Keratinocyte (primary cell): ENCODE results near the gene TBC1D22B. TPM values are rescaled to one million over a fixed set of nuclear protein-coding genes. Genes with fewer than 3 reads are reported as not detected.
"Not testable (repeated sequence)": the region's sequence is repeated elsewhere in the genome, so short reads cannot be mapped to it uniquely, and the experiment has no call there.

Experiments
- DNase-seq: peaks from one replicate; pipeline ENCODE4 v3.0.0-alpha.2; 2011; ENCODE audit warnings: low read depth, missing footprints, low spot score
- FAIRE-seq: peaks from 2 replicates; lab custom pipeline; 2011; peaks lifted over from hg19 to GRCh38; lab: Jason Lieb, UNC
- H2AFZ ChIP-seq: 2 replicates; pipeline ENCODE4 v1.6.0; 2012; ENCODE audit warnings: low read length, control low read depth, inconsistent platforms; ENCODE audit not compliant: control insufficient read depth
- H3K27ac ChIP-seq: 2 replicates; pipeline ENCODE4 v1.5.1; 2011; ENCODE audit warnings: low read length; ENCODE audit not compliant: control insufficient read depth, insufficient read depth
- H3K27me3 ChIP-seq: 3 replicates; pipeline ENCODE4 v1.6.0; 2011; ENCODE audit warnings: low read length; ENCODE audit not compliant: control insufficient read depth, insufficient read depth; ENCODE audit errors: extremely low read depth
- H3K36me3 ChIP-seq, 2 experiments: 2 replicates in 1 of 2; 3 replicates in 1 of 2; pipeline ENCODE4 v1.5.1; 2011; ENCODE audit warnings: low read length in 2 of 2, mild to moderate bottlenecking in 1 of 2; ENCODE audit not compliant: control insufficient read depth in 2 of 2, insufficient read depth in 2 of 2; ENCODE audit errors: extremely low read depth in 1 of 2
- H3K4me1 ChIP-seq: 3 replicates; pipeline ENCODE4 v1.5.1; 2011; ENCODE audit warnings: low read length; ENCODE audit not compliant: control insufficient read depth, insufficient read depth; ENCODE audit errors: extremely low read depth
- H3K4me2 ChIP-seq: 3 replicates; pipeline ENCODE4 v1.6.0; 2011; ENCODE audit warnings: low read depth, low read length; ENCODE audit not compliant: control insufficient read depth, insufficient read depth; ENCODE audit errors: extremely low read depth
- H3K4me3 ChIP-seq, 3 experiments: fragments of 200-600 bp in 1 of 3; sonication (generic) in 1 of 3; 2 replicates in 2 of 3; 3 replicates in 1 of 3; pipeline ENCODE4 v1.5.1; 2011 to 2016; ENCODE audit warnings: low read length in 3 of 3, mild to moderate bottlenecking in 3 of 3, control low read depth in 2 of 3, inconsistent platforms in 1 of 3, low read depth in 1 of 3, mixed read lengths in 1 of 3, mixed run types in 1 of 3, moderate library complexity in 1 of 3; ENCODE audit not compliant: control insufficient read depth in 2 of 3, insufficient read depth in 2 of 3; ENCODE audit errors: extremely low read depth in 1 of 3
- H3K79me2 ChIP-seq: 2 replicates; pipeline ENCODE4 v1.6.0; 2012; ENCODE audit warnings: low read length; ENCODE audit not compliant: control insufficient read depth, insufficient read depth
- H3K9ac ChIP-seq: 3 replicates; pipeline ENCODE4 v1.6.0; 2011; ENCODE audit warnings: low read length; ENCODE audit not compliant: control insufficient read depth, insufficient read depth; ENCODE audit errors: extremely low read depth
- H3K9me1 ChIP-seq: 3 replicates; pipeline ENCODE4 v1.6.0; 2011; ENCODE audit warnings: low read length; ENCODE audit not compliant: control insufficient read depth, insufficient read depth; ENCODE audit errors: extremely low read depth
- H3K9me3 ChIP-seq: 2 replicates; pipeline ENCODE4 v1.5.1; 2012; ENCODE audit warnings: low read depth, low read length; ENCODE audit not compliant: control insufficient read depth
- H4K20me1 ChIP-seq: 3 replicates; pipeline ENCODE4 v1.6.0; 2011; ENCODE audit warnings: low read length; ENCODE audit not compliant: control insufficient read depth, insufficient read depth; ENCODE audit errors: extremely low read depth
- EZH2 ChIP-seq: IDR thresholded peaks from one replicate; pipeline ENCODE4 v1.6.1; 2012; ENCODE audit warnings: inconsistent platforms, mild to moderate bottlenecking, low read length, moderate library complexity
- dilution Hi-C: fragments of 300-500 bp; cut with MboI; formaldehyde crosslinking; loops from one replicate; pipeline ENCODE4 v1.7.0; 2020; ENCODE audit warnings: low sequenced_read_pairs; ENCODE audit not compliant: extremely low pct_ligation_motif_present
- polyA plus RNA-seq, 5 experiments: library from polyadenylated mRNA; depleted of rRNA in 3 of 5; stranded (reverse) in 3 of 5; stranded (forward) in 1 of 5; unstranded in 1 of 5; fragments of >200 nt; gene quantifications; 1 replicate in 1 of 5; 2 replicates in 3 of 5; 3 replicates in 1 of 5; pipeline versions ENCODE4 v1.2.1 to v1.2.3, GENCODE V29; 2011 to 2012; ENCODE audit warnings: missing spikeins in 2 of 5, low read depth in 1 of 5, low replicate concordance in 1 of 5
- TF ChIP-seq, protein P1 (sequence below), 3 experiments: IDR thresholded peaks in 1 of 3; conservative IDR thresholded peaks in 1 of 3; optimal IDR thresholded peaks in 1 of 3; 2 replicates in 2 of 3; 3 replicates in 1 of 3; pipeline versions ENCODE3 to v1.5.1; 2011; ENCODE audit warnings: low read length in 3 of 3, mild to moderate bottlenecking in 3 of 3, moderate library complexity in 2 of 3, control low read depth in 1 of 3, inconsistent platforms in 1 of 3; ENCODE audit not compliant: insufficient read depth in 2 of 3; ENCODE audit errors: extremely low read depth in 1 of 3

The TBC1D22B gene
- polyA plus RNA-seq, 1 donor (not counting 4 experiments of a cell fraction or from before 2014, with no cell fraction given) = 5.9 TPM

GRCh38 chr6:37293426-37293825, 35.9 kb downstream of the TBC1D22B start:
- H3K9me1 ChIP-seq = peaks cover 2% of the 10 kb centered on the region
- no peak overlapping the region for H2AFZ ChIP-seq
- H3K27ac ChIP-seq = no peak overlapping the region
- H3K9ac ChIP-seq = no peak overlapping the region
- no peaks in the 10 kb centered on the region for H3K79me2 ChIP-seq
- dilution Hi-C loops = no loop called here
- TF ChIP-seq, protein P1, sequence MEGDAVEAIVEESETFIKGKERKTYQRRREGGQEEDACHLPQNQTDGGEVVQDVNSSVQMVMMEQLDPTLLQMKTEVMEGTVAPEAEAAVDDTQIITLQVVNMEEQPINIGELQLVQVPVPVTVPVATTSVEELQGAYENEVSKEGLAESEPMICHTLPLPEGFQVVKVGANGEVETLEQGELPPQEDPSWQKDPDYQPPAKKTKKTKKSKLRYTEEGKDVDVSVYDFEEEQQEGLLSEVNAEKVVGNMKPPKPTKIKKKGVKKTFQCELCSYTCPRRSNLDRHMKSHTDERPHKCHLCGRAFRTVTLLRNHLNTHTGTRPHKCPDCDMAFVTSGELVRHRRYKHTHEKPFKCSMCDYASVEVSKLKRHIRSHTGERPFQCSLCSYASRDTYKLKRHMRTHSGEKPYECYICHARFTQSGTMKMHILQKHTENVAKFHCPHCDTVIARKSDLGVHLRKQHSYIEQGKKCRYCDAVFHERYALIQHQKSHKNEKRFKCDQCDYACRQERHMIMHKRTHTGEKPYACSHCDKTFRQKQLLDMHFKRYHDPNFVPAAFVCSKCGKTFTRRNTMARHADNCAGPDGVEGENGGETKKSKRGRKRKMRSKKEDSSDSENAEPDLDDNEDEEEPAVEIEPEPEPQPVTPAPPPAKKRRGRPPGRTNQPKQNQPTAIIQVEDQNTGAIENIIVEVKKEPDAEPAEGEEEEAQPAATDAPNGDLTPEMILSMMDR (optimal IDR thresholded peaks at IDR 0.05 in 1 of 3, IDR thresholded peaks at IDR 0.05 in 1 of 3, conservative IDR thresholded peaks at IDR 0.05 in 1 of 3; ENCODE audit: extremely low read depth in 1 of 3, insufficient read depth in 2 of 3, low read length in 3 of 3) = no peak
- TF ChIP-seq EZH2 = no peak
- no peaks in the 10 kb centered on the region for H3K4me1 ChIP-seq
- H3K9me3 ChIP-seq = no peaks in the 10 kb centered on the region
- FAIRE-seq (no peak), DNase-seq (no peak)
- no peaks in the 10 kb centered on the region for H4K20me1 ChIP-seq
- no peak overlapping the region for H3K4me3 ChIP-seq
- peaks cover 13 to 20% of the 10 kb centered on the region in 2 experiments for H3K36me3 ChIP-seq
- no peaks in the 10 kb centered on the region for H3K27me3 ChIP-seq
- no peak overlapping the region for H3K4me2 ChIP-seq

DNA sequence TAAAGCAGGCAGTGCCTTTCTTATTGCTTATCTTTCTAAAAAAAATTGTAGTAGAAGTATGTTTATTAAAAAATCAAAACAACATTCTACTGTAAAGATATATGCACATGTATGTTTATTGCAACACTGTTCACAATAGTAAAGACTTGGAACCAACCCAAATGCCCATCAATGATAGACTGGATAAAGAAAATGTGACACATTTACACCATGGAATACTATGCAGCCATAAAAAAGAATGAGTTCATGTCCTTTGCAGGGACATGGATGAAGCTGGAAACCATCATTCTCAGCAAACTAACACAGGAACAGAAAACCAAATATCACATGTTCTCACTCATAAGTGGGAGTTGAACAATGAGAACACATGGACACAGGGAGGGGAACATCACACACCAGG, 40.1 kb downstream of the TBC1D22B start:
- H3K9me1 ChIP-seq, H3K36me3 ChIP-seq, H3K9me3 ChIP-seq, H3K4me2 ChIP-seq, H3K9ac ChIP-seq, dilution Hi-C loops, H3K27me3 ChIP-seq, H3K4me1 ChIP-seq, DNase-seq, H4K20me1 ChIP-seq, H3K27ac ChIP-seq, H3K79me2 ChIP-seq, FAIRE-seq, H2AFZ ChIP-seq, H3K4me3 ChIP-seq: not testable (repeated sequence)

DNA sequence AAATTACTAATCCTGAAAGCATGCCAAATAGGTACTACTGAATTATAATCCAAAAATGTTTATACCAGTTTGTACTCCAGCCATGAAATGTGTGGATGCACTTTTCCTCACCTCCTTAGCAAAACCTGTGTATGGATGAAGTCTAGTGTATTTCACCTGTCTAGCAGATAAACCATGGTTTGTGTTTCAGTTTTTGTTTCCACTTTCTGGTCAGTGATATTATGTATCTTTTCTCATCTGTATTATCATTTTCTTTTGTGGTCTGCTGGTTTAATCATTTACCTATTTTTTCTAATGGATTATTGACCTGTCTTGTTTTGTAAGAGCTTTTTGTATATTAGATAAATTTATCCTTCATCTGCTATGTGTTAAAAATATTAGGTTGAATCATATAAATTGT, 41.4 kb downstream of the TBC1D22B start:
- H3K27ac ChIP-seq = no peak overlapping the region
- dilution Hi-C loops = no loop called here
- H3K4me1 ChIP-seq = no peaks in the 10 kb centered on the region
- H3K36me3 ChIP-seq = peaks cover 4 to 11% of the 10 kb centered on the region in 2 experiments
- no peak overlapping the region for H3K4me3 ChIP-seq
- FAIRE-seq (no peak), DNase-seq (no peak)
- H3K9me3 ChIP-seq = no peaks in the 10 kb centered on the region
- no peaks in the 10 kb centered on the region for H4K20me1 ChIP-seq
- H2AFZ ChIP-seq = no peak overlapping the region
- no peaks in the 10 kb centered on the region for H3K79me2 ChIP-seq
- H3K27me3 ChIP-seq = no peaks in the 10 kb centered on the region
- TF ChIP-seq, protein P1 (optimal IDR thresholded peaks at IDR 0.05 in 1 of 3, IDR thresholded peaks at IDR 0.05 in 1 of 3, conservative IDR thresholded peaks at IDR 0.05 in 1 of 3; ENCODE audit: extremely low read depth in 1 of 3, insufficient read depth in 2 of 3, low read length in 3 of 3) = no peak
- TF ChIP-seq EZH2 = no peak
- H3K9ac ChIP-seq = no peak overlapping the region
- no peak overlapping the region for H3K4me2 ChIP-seq
- H3K9me1 ChIP-seq = no peaks in the 10 kb centered on the region
